Activated CD8-positive, alpha-beta memory T cell treated with anti-CD3 and anti-CD28 coated beads for 36 hours (primary cell): ENCODE results near the gene OR6Q1. TPM values are rescaled to one million over a fixed set of nuclear protein-coding genes. Genes with fewer than 3 reads are reported as not detected.

ENCODE experiments used
- CTCF ChIA-PET: fragments of 350-600 bp; sonication (Branson Sonifier 250); formaldehyde crosslinking; loops from one replicate; lab custom pipeline; 2021; ENCODE audit warnings: antibody characterized with exemption; lab: Charles Lee
- POLR2A ChIA-PET: fragments of 350-600 bp; sonication (Branson Sonifier 250); formaldehyde crosslinking; loops from one replicate; lab custom pipeline; 2021; ENCODE audit warnings: antibody characterized with exemption; lab: Charles Lee
- total RNA-seq, 2 experiments: library from RNA; stranded (reverse); gene quantifications; one replicate each; pipeline ENCODE4 v1.2.3, GENCODE V29; 2021

The OR6Q1 gene
- total RNA-seq, 2 experiments from 2014 or later = not detected

DNA sequence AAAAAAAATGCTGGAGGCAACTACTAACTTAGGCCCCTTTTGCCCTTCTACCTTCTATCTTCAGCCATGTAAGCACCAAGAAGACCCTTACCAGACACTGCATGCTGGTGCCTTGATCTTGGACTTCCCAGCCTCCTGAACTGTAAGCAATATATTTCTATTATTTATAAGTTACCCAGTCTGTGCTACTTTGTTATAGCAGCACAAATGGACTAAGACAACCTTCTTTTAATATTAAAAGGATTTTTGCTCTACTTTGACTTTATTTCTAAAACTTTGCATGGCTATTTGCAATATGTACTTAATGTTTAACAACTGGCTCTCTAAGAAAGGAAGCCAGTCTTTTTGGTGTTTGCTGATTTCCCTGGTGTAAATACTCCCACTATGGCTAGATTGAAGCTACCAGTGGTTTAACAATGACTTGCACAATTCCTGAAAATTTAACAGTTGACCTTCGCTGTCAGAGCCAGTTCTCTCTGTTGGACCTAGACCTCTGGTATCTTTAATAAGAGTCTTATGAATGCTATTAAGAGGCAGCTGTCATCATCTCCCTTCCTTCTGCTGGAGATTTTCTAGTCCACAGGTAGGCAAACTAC, 25.2 kb downstream of the OR6Q1 start:
- ChIA-PET CTCF (no interaction called here), POLR2A (no interaction called here)

DNA sequence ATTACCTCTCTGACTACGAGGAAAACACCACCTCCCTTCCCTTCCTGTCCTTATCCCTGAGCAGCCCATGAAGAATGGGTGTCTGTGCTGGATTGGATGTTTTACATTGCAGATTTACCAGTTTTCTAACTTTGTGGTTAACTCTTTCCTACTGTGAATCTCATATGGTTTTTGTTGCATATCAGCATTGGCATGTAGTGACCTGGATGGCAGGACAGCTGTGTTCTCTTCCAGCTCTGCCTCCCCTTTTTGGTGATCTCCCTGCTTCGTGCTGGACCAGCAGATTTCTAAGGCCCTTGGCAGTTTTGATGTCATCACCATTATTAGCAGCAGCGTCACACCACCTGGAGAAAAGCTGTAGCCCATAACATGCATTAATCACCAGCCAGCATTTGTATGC, 26.7 kb downstream of the OR6Q1 start:
- POLR2A ChIA-PET = no interaction called here
- CTCF ChIA-PET = no interaction called here

DNA sequence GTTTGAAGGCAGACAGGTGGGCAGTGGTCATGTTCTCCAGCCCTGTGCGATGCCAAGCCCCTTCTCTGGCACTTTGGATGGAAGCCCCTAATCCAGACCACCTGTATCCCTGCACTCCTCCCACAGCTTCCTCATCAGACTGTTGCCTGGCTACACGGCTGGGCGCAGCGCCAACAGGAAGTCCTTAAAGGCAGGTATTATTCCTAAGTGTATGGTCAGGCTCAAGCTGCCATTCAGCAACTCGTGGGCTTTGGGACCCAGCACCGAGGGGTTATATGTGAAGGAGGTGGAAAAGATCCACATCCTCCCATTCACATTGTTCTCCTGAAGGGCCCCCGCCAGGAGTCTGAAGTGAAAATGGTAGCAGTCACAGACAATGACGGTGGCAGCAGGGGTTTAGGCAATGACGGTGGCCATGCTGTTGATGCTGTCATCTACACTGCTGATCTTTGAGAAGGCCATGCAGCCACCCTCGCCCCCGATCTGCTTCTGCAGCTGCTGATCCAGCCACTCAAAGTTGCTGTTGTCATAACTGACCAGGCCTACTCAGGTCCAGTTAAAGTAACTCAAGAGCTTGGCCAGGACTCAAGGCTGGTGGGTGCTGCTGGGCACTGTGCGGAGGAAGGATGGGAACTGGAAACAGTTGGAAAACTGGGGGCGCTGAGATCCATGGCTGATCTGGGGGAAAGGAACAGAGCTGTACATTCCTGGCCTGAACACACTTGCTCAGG, 27.7 kb downstream of the OR6Q1 start:
- ChIA-PET CTCF (no interaction called here), POLR2A (interaction anchor here (0.5 kb wide), 1 partner anchor 11 kb away, joined by 5 read pairs; no protein-coding TSS in a partner anchor)

DNA sequence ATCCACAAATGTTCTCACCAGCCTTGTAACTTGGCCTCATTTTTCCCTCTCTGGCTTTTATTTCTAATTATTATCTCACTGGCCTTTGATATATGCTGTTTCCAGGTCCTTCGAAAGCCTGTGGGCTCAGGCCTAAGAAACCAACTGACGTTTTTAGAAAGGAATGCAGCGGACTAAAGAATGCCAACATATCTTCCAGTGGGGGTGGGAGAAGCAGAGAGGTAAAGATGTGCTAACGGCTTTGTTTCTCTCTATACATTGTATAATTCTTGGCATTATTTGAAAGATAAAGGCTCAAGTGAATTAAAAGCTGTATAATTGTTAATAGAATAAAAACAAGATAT, 28.2 kb downstream of the OR6Q1 start:
- ChIA-PET CTCF (no interaction called here), POLR2A (no interaction called here)

DNA sequence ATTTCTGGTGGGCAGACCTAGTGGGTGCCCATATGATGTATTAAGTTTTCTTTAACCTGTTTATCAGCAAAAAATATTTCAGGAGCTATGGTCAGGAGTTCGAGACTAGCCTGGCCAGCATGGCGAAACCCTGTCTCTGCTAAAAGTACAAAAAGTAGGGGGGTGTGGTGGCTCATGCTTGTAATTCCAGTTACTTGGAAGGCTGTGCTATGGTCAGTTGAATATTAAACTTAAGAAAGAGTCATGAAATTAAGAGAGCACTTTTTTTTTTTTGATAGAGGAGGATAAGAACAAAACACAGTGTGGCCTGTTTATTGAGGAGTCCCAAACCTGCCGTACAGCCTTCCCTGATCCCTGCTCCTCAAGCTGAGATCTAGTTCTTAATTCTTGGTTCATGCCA, 29.8 kb downstream of the OR6Q1 start:
- CTCF ChIA-PET = no interaction called here

DNA sequence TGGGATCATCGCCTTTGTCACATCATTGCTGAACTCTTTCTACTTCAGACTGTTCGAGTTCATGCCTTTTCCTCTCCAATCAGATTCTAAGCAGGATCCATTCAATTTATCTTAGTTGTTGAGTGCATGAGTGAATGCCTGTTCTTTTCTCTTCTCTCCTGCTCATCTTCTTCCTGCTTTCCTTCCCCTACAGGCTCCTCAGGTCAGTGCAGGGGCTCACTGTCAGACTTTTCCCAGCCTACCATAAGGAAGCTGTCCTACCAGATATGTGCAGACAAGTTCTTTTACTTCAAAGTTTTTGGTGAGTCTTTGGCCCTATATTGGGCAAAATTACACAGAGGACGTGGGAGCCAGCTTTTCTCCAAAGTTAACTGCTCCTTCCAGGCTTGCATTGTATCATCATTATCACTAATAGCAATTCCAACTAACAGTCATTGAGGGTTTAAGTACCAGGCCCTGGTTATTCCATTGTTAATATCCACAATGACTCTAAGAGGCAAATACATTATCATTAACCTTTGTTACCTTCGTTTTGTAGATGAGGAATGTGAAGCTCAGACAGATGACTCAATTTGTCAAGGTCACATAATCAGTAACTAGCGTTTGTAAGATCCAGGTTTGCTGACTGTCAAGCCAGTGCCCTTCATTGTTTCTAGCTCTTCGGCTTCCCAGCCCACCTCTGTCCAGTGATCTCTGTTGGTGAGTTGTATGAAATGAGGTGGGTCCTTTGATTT, 30.4 kb downstream of the OR6Q1 start:
- CTCF ChIA-PET = no interaction called here

More for the DNA sequence above, 29.8 kb downstream of the OR6Q1 start:
- POLR2A ChIA-PET = no interaction called here

DNA sequence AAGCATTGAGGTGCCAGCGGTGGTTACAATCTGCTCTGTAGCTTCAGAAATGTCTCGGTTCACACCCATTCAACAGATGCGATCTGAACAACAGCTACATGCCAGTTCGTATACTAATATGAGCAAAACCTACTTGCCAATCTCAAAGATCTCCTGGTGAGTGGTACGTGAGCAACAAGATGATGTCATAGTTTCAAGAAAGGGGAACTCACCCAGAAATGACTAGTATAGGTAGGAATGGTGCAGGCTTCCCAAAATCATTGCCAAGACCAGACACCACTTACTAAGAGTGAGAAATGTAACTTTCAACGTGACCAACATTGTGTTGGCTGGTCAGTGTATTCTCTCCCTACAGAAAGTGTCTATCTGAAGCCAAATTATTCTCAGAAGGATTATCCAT, 31.1 kb downstream of the OR6Q1 start:
- CTCF ChIA-PET = no interaction called here
- POLR2A ChIA-PET = no interaction called here

More for the DNA sequence above, 30.4 kb downstream of the OR6Q1 start:
- POLR2A ChIA-PET = no interaction called here

DNA sequence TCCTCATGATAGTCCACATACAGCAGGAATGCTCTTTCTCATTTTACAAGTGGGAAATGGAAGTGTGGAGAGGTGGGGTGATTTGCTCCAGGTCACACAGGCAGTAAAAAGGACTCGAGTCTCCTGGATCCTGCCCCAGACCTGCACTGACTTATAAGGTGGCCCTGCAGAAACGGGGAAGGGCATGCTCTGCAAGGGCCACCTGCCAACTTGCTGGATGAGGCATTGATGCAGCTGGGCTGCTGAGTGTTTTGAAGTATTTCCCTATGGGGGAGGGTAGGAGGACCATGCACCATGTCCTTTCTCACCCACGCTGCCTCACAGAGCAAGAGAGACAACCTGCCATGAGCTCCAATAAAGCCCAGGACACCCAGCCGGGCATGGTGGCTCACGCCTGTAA, 36.9 kb downstream of the OR6Q1 start:
- ChIA-PET CTCF (no interaction called here), POLR2A (no interaction called here)

DNA sequence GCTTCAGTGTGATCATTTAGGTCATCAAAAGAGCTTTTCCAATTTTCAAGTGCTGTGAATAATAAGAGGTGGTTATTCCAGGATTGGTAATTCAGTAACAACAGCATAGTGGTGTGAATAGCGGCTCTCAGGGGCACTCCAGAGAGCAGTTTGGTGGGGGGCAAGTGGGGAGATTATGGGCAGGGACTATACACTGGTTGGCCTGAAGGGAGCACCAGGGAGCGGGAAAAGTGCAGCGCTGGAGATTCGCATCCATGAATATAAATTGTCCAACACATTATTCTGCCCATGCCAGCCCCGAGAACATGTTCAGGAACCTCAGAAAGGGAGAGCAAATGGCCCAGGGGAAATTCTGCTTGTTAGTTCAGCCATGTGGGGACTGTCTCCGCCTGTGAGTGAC, 37.9 kb downstream of the OR6Q1 start:
- POLR2A ChIA-PET = no interaction called here
- CTCF ChIA-PET = no interaction called here

DNA sequence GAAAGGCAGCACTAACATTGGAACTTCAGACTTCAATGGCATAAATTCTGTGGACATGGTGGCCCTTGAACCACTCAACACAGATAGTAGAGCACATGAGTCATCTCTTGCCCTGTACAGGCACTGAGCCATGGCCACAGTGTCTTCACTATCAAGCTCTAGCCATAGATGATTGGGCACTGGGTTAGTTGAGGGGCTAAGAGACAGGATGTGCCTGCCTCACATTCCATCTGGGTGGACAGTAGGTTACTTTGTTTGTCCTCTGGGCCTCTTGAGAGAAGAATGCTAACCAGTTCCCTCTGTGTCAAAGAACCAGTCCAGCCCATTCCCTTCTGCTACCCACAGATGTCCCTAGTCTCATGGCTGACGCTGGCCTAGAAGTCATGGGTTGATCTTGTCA, 39.8 kb downstream of the OR6Q1 start:
- CTCF ChIA-PET = no interaction called here
- POLR2A ChIA-PET = no interaction called here

DNA sequence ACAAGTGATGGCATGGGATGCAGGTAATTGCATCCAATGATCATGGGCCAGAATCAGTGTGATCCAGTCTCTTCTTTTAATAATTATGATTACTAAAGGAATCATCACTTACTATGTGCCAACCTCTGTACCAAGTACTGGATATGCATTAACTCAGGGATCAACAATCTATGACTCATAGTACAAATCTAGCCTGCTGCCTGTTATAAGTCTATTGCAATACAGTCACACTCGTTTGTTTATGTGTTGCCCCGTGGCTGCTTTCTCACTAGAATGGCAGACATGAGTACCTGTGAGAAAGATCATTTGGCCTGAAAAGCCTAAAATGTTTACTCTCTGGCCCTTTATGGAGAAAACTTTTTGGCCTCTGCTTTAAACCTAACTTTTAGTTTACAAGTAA, 45.0 kb downstream of the OR6Q1 start:
- ChIA-PET POLR2A (no interaction called here), CTCF (no interaction called here)

Other genes with a start within 250 kb of the OR6Q1 start
- not detected for gene OR9Q1, start 7.1 kb upstream of the OR6Q1 start, total RNA-seq
- gene OR9I1, start 94.6 kb downstream of the OR6Q1 start, total RNA-seq = not detected
- gene OR9Q2, start 158.1 kb downstream of the OR6Q1 start, total RNA-seq = not detected
- not detected for gene OR1S2, start 173.2 kb downstream of the OR6Q1 start, total RNA-seq
- not detected for gene OR1S1, start 181.8 kb downstream of the OR6Q1 start, total RNA-seq
- not detected for gene OR10Q1, start 198.0 kb downstream of the OR6Q1 start, total RNA-seq
- gene OR10W1, start 237.3 kb downstream of the OR6Q1 start, total RNA-seq = not detected